Neural cell (in vitro differentiated cells): ENCODE measurements around the gene DNAJC7. TPM values are rescaled to one million over a fixed set of nuclear protein-coding genes. Genes with fewer than 3 reads are reported as not detected.

ENCODE experiments used
- H2AFZ ChIP-seq: fragments of 200-600, 300-800 bp; sonication (generic), shearing (Covaris generic); 2 replicates; pipeline ENCODE4 v1.6.0; 2014; ENCODE audit warnings: low read depth, mild to moderate bottlenecking, antibody characterized with exemption, low read length, moderate library complexity
- H3F3A ChIP-seq: fragments of 200-600 bp; shearing (Covaris generic); 2 replicates; pipeline ENCODE4 v1.6.1; 2016; ENCODE audit warnings: mild to moderate bottlenecking, moderate library complexity, mixed read lengths, antibody characterized with exemption, low read length; ENCODE audit not compliant: insufficient read depth, poor library complexity, severe bottlenecking
- H3K27ac ChIP-seq: fragments of 200-600, 300-800 bp; sonication (generic), shearing (Covaris generic); 2 replicates; pipeline ENCODE4 v1.5.1; 2014; ENCODE audit warnings: mild to moderate bottlenecking, low read length, moderate library complexity
- H3K27me3 ChIP-seq: fragments of 300-800, 200-600 bp; sonication (generic), shearing (Covaris generic); 2 replicates; pipeline ENCODE4 v1.6.0; 2014; ENCODE audit warnings: mild to moderate bottlenecking, low read depth, low read length, moderate library complexity; ENCODE audit not compliant: insufficient read depth
- H3K36me3 ChIP-seq: fragments of 300-800, 200-600 bp; sonication (generic), shearing (Covaris generic); 2 replicates; pipeline ENCODE4 v1.5.1; 2014; ENCODE audit warnings: mild to moderate bottlenecking, antibody characterized with exemption, low read length, moderate library complexity; ENCODE audit not compliant: insufficient read depth
- H3K4me2 ChIP-seq: fragments of 300-800, 200-600 bp; sonication (generic), shearing (Covaris generic); 2 replicates; pipeline ENCODE4 v1.6.0; 2014; ENCODE audit warnings: mild to moderate bottlenecking, low read length
- H3K4me3 ChIP-seq: fragments of 300-800, 200-600 bp; sonication (generic), shearing (Covaris generic); 2 replicates; pipeline ENCODE4 v1.5.1; 2014; ENCODE audit warnings: mild to moderate bottlenecking, low read length, moderate library complexity
- H3K79me2 ChIP-seq: fragments of 200-600 bp; shearing (Covaris generic); replicated peaks from 2 replicates; pipeline ENCODE4 v1.6.0; 2014; ENCODE audit warnings: mild to moderate bottlenecking, low read length, moderate library complexity; ENCODE audit not compliant: insufficient read depth
- H3K9ac ChIP-seq: fragments of 300-800, 200-600 bp; sonication (generic), shearing (Covaris generic); 2 replicates; pipeline ENCODE4 v1.6.1; 2016; ENCODE audit warnings: mild to moderate bottlenecking, low read length, mixed read lengths
- H3K9me2 ChIP-seq: fragments of 200-600 bp; shearing (Covaris generic); 2 replicates; pipeline ENCODE4 v1.6.1; 2016; ENCODE audit warnings: mild to moderate bottlenecking, low read length, mixed read lengths; ENCODE audit not compliant: insufficient read depth
- H3K9me3 ChIP-seq: fragments of 200-600, 300-800 bp; sonication (generic), shearing (Covaris generic); 2 replicates; pipeline ENCODE4 v1.6.1; 2016; ENCODE audit warnings: mild to moderate bottlenecking, mixed run types, low read length, moderate library complexity, mixed read lengths
- H4K20me1 ChIP-seq: fragments of 200-600 bp; shearing (Covaris generic); 2 replicates; pipeline ENCODE4 v1.6.1; 2016; ENCODE audit warnings: mild to moderate bottlenecking, mixed run types; ENCODE audit not compliant: insufficient read depth
- CTCF ChIP-seq: fragments of 450-650 bp; IDR thresholded peaks from 2 replicates; pipeline ENCODE4 v1.5.1; 2014; ENCODE audit warnings: antibody characterized with exemption, mild to moderate bottlenecking, moderate library complexity; ENCODE audit not compliant: poor library complexity, severe bottlenecking
- EP300 ChIP-seq: fragments of 450-650 bp; conservative IDR thresholded peaks from 2 replicates; pipeline ENCODE4 v1.6.1; 2014; ENCODE audit warnings: antibody characterized with exemption, mild to moderate bottlenecking, moderate library complexity; ENCODE audit not compliant: poor library complexity, severe bottlenecking
- EZH2 ChIP-seq: fragments of 200-600, 300-800 bp; shearing (Covaris generic), sonication (generic); IDR thresholded peaks from 2 replicates; pipeline ENCODE4 v1.6.1; 2014; ENCODE audit warnings: antibody characterized with exemption, low read length, borderline replicate concordance, mild to moderate bottlenecking; ENCODE audit not compliant: insufficient read depth, poor library complexity, severe bottlenecking
- MXI1 ChIP-seq: fragments of 450-650 bp; conservative IDR thresholded peaks from 2 replicates; pipeline ENCODE4 v1.6.1; 2014; ENCODE audit warnings: antibody characterized with exemption, mild to moderate bottlenecking; ENCODE audit not compliant: poor library complexity, severe bottlenecking
- POLR2AphosphoS5 ChIP-seq: IDR thresholded peaks from 2 replicates; pipeline ENCODE4 v1.6.1; 2012
- RAD21 ChIP-seq: fragments of 450-650 bp; conservative IDR thresholded peaks from 2 replicates; pipeline ENCODE4 v1.6.1; 2014; ENCODE audit warnings: antibody characterized with exemption, mild to moderate bottlenecking, moderate library complexity
- REST ChIP-seq: IDR thresholded peaks from 2 replicates; pipeline ENCODE4 v1.6.1; 2012; ENCODE audit warnings: borderline replicate concordance
- SMC3 ChIP-seq: fragments of 450-650 bp; conservative IDR thresholded peaks from 2 replicates; pipeline ENCODE4 v1.6.1; 2014; ENCODE audit warnings: antibody characterized with exemption, mild to moderate bottlenecking, moderate library complexity; ENCODE audit not compliant: poor library complexity
- TAF1 ChIP-seq: IDR thresholded peaks from 2 replicates; pipeline ENCODE4 v1.6.1; 2012; ENCODE audit warnings: low read depth
- polyA plus RNA-seq: library from polyadenylated mRNA; depleted of rRNA; stranded (reverse); fragments of >200 nt; gene quantifications from 2 replicates; pipeline ENCODE4 v1.2.3, GENCODE V29; 2014

DNAJC7 gene
- polyA plus RNA-seq, 1 donor from 2014 or later = 126 TPM

GRCh38 chr17:41930009-41930832 lies 87.0 kb downstream of the DNAJC7 start, which contains the start of gene ODAD4:
Gene ODAD4 (plus strand): TSS chr17:41930617. CDS start chr17:41930724, 107 bp downstream.
- H3K4me3 ChIP-seq = peak within 1 kb of the TSS; percentile 69
- H3K9ac ChIP-seq = peak within 1 kb of the TSS; percentile 81
- no peaks in the 10 kb centered on the region for H4K20me1 ChIP-seq
- peak within 1 kb of the TSS; percentile 86 for H3K4me2 ChIP-seq
- no peaks in the 10 kb centered on the region for H3K27me3 ChIP-seq
- H3K9me2 ChIP-seq = no peaks in the 10 kb centered on the region
- no peaks in the 10 kb centered on the region for H3F3A ChIP-seq
- H3K79me2 ChIP-seq = peaks cover 8% of the 10 kb centered on the region
- peak within 1 kb of the TSS; percentile 92 for H3K27ac ChIP-seq
- TF ChIP-seq RAD21 (peak; percentile 60), EZH2 (no peak), SMC3 (peak; percentile 63), EP300 (no peak), TAF1 (no peak), POLR2AphosphoS5 (peak; percentile 91), CTCF (peak; percentile 79), MXI1 (peak; percentile 89), REST (peak; percentile 41)
- no peaks in the 10 kb centered on the region for H3K36me3 ChIP-seq
- H2AFZ ChIP-seq = peak within 1 kb of the TSS; percentile 71
- no peaks in the 10 kb centered on the region for H3K9me3 ChIP-seq

- Histone ChIP-seq H2AFZ (no peak overlapping the region), H3K9me2 (no peaks in the 10 kb centered on the region), H3F3A (no peaks in the 10 kb centered on the region), H3K79me2 (peaks cover 8% of the 10 kb centered on the region), H3K4me2 (no peak overlapping the region), H3K9me3 (no peaks in the 10 kb centered on the region), H3K9ac (no peak overlapping the region), H3K4me3 (no peak overlapping the region), H3K27ac (no peak overlapping the region), H3K27me3 (no peaks in the 10 kb centered on the region), H3K36me3 (no peaks in the 10 kb centered on the region), H4K20me1 (no peaks in the 10 kb centered on the region)
- no peak for TF ChIP-seq CTCF
- no peak for TF ChIP-seq SMC3
- no peak for TF ChIP-seq REST
- TF ChIP-seq TAF1 = no peak
- no peak for TF ChIP-seq EZH2
- no peak for TF ChIP-seq EP300
- TF ChIP-seq RAD21 = no peak
- no peak for TF ChIP-seq POLR2AphosphoS5
- TF ChIP-seq MXI1 = no peak
Measured at GRCh38 chr17:41928693-41929251, 88.5 kb downstream of the DNAJC7 start.
